Measurements from ENCODE around the gene ZFP30. TPM values are rescaled to one million over a fixed set of nuclear protein-coding genes. Genes with fewer than 3 reads are reported as not detected.
"Not testable (repeated sequence)": the region's sequence is repeated elsewhere in the genome, so short reads cannot be mapped to it uniquely, and the experiment has no call there.

The ZFP30 gene
- total RNA-seq, 2 donors from 2014 or later, result 5.7 to 6.8 TPM

DNA sequence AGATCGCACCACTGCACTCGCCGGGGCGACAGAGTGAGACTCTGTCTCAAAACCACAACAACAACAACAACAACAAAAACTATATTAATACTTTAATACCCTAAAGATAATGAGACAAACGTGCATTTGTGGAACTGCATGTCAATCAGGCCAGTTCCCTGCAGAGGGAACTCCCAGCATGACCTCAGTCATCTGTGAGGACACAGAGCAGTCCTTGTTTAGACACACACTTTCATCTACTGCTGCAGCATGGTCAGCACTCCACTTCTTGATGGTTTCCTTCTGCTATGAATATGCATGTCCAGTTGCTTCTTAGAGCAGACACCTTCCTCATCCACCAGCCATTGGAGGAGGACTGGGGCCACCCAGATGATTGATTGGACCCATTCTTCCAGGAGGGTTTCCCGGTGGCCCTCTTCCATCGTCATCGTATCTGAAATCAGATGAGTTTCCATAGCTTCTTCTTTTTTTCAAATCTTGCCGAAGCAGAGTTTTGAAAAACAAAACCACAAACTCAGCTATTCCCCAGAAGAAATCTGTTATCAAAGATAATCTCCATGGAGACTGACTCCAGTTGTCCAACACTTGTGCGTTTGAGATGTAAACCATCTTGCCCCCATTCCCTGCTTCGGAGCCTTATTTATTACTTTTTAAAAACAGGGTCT, 37.8 kb upstream of the ZFP30 start:
- no peak overlapping the region for H3K27ac ChIP-seq
- no peaks in the 10 kb centered on the region for H3K4me1 ChIP-seq (replicated peaks)
- WGBS, result 64% methylated on average over 11 of the region's 11 CpGs
- TF ChIP-seq POLR2AphosphoS5 (IDR thresholded peaks at IDR 0.05) (no peak), POLR2A (IDR thresholded peaks at IDR 0.05) (no peak)
- TF ChIP-seq, protein P1, sequence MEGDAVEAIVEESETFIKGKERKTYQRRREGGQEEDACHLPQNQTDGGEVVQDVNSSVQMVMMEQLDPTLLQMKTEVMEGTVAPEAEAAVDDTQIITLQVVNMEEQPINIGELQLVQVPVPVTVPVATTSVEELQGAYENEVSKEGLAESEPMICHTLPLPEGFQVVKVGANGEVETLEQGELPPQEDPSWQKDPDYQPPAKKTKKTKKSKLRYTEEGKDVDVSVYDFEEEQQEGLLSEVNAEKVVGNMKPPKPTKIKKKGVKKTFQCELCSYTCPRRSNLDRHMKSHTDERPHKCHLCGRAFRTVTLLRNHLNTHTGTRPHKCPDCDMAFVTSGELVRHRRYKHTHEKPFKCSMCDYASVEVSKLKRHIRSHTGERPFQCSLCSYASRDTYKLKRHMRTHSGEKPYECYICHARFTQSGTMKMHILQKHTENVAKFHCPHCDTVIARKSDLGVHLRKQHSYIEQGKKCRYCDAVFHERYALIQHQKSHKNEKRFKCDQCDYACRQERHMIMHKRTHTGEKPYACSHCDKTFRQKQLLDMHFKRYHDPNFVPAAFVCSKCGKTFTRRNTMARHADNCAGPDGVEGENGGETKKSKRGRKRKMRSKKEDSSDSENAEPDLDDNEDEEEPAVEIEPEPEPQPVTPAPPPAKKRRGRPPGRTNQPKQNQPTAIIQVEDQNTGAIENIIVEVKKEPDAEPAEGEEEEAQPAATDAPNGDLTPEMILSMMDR (IDR thresholded peaks at IDR 0.05), result no peak
- intact Hi-C loops (cut with DNase I), result loop anchor here (5.0 kb wide), 1 partner anchor 36 kb away; the partner anchor contains the start of gene ZFP30
- no peak overlapping the region for H3K4me3 ChIP-seq
- no peaks in the 10 kb centered on the region for H3K36me3 ChIP-seq
- no peak for DNase-seq (ENCODE audit: low spot score)
- H3K9me3 ChIP-seq, result no peaks in the 10 kb centered on the region
- H3K27me3 ChIP-seq (replicated peaks; ENCODE audit: insufficient read depth), result no peaks in the 10 kb centered on the region

GRCh38 chr19:37691881-37692504, 36.7 kb upstream of the ZFP30 start:
- Histone ChIP-seq H3K27me3 (replicated peaks; ENCODE audit: insufficient read depth) (no peaks in the 10 kb centered on the region), H3K9me3 (no peaks in the 10 kb centered on the region), H3K27ac (peak overlapping the region; percentile 52 to 69), H3K4me1 (replicated peaks) (no peaks in the 10 kb centered on the region), H3K36me3 (no peaks in the 10 kb centered on the region), H3K4me3 (peak overlapping the region; percentile 49 to 59)
- DNase-seq (ENCODE audit: low spot score), result peak; percentile 69
- TF ChIP-seq POLR2AphosphoS5 (IDR thresholded peaks at IDR 0.05) (peak; percentile 88), POLR2A (IDR thresholded peaks at IDR 0.05) (no peak)
- WGBS, result 1% methylated on average over 48 of the region's 48 CpGs
- intact Hi-C loops (cut with DNase I), result loop anchor here (5.0 kb wide), 1 partner anchor 35 kb away; the partner anchor contains the start of gene ZFP30

- Histone ChIP-seq H3K4me3 (no peak overlapping the region), H3K27me3 (replicated peaks; ENCODE audit: insufficient read depth) (no peaks in the 10 kb centered on the region), H3K36me3 (no peaks in the 10 kb centered on the region), H3K27ac (no peak overlapping the region), H3K9me3 (no peaks in the 10 kb centered on the region), H3K4me1 (replicated peaks) (no peaks in the 10 kb centered on the region)
- DNase-seq (ENCODE audit: low spot score), result no peak
- intact Hi-C loops (cut with DNase I), result no loop called here
- WGBS, result 91% methylated on average over 3 of the region's 3 CpGs
- TF ChIP-seq, protein P1 (IDR thresholded peaks at IDR 0.05), result no peak
- TF ChIP-seq POLR2AphosphoS5 (IDR thresholded peaks at IDR 0.05) (no peak), POLR2A (IDR thresholded peaks at IDR 0.05) (no peak)
Measured at GRCh38 chr19:37683520-37683919, 28.3 kb upstream of the ZFP30 start.

GRCh38 chr19:37669450-37669914, 14.2 kb upstream of the ZFP30 start:
- TF ChIP-seq POLR2A (IDR thresholded peaks at IDR 0.05) (no peak), POLR2AphosphoS5 (IDR thresholded peaks at IDR 0.05) (no peak)
- H3K4me3 ChIP-seq, result no peak overlapping the region
- no peaks in the 10 kb centered on the region for H3K9me3 ChIP-seq
- no peaks in the 10 kb centered on the region for H3K27me3 ChIP-seq (replicated peaks; ENCODE audit: insufficient read depth)
- DNase-seq (ENCODE audit: low spot score), result no peak
- no peak overlapping the region for H3K27ac ChIP-seq
- H3K36me3 ChIP-seq, result no peaks in the 10 kb centered on the region
- H3K4me1 ChIP-seq (replicated peaks), result no peaks in the 10 kb centered on the region
- intact Hi-C loops (cut with DNase I), result no loop called here
- 85% methylated on average over 6 of the region's 6 CpGs for WGBS

DNA sequence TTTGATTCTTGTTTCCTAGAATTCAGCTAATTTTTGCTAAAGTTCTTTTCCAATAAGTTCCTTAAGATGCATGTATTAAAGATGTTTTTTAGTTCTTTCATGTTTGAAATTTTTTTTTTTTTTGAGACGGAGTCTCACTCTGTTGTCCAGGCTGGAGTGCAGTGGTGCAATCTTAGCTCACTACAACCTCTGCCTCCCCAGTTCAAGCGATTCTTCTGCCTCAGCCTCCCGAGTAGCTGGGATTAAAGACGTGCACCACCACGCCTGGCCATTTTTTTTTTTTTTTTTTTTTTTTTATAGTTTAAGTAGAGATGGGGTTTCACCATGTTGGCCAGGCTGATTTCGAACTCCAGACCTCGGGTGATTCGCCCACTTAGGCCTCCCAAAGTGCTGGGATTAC, 1.9 kb upstream of the ZFP30 start:
- not testable (repeated sequence) for H3K36me3 ChIP-seq; H3K27me3 ChIP-seq (replicated peaks; ENCODE audit: insufficient read depth); H3K4me1 ChIP-seq (replicated peaks); DNase-seq (ENCODE audit: low spot score); H3K9me3 ChIP-seq; H3K4me3 ChIP-seq; H3K27ac ChIP-seq
- intact Hi-C loops (cut with DNase I), result loop anchor here (5.0 to 10.0 kb wide), 2 partner anchors 35 to 282 kb away; partner anchors contain the start of gene ZNF527
- WGBS, result 94% methylated on average over 8 of the region's 8 CpGs

DNA sequence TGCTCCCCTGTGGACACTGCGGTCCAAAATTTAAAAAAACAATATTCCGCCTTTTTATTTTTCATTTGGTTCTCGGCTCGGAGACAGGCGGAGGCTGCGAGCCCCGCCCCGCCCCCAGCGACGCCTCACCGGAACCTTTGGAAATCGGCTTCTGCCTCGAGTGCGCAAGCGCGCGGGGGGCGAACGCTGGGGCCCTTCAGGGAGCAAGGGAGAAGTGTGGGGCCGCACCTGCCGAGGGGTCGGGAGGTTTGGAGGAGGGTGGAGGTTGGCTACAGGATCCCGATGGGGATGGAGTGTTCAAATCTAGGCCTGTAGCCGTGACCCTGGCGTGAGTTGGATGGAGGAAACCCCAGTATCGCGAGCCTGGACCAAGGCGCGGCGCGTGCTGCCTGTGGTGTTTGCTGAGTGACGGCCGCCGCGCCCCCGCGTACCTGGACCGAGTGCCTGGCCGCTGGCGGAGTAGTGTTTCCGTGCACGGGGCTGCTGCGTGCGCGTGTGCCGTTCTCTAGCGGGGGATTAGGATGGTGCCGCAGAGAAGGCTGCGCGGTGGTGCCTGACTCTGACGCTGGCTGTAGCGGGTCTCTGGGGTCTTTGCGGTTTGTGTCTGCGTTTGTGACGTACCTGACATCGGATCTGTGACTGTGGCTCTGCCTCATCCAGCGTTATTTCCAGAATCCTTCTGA, 565 bp upstream of the ZFP30 start:
- H3K4me3 ChIP-seq, result peak overlapping the region; percentile 71 to 80
- no peaks in the 10 kb centered on the region for H3K4me1 ChIP-seq (replicated peaks)
- H3K27me3 ChIP-seq (replicated peaks; ENCODE audit: insufficient read depth), result no peaks in the 10 kb centered on the region
- no peaks in the 10 kb centered on the region for H3K9me3 ChIP-seq
- WGBS, result under 1% methylated on average over 57 of the region's 57 CpGs
- TF ChIP-seq, protein P1 (IDR thresholded peaks at IDR 0.05), result peak in 1 of 4 experiments; percentile 5
- TF ChIP-seq POLR2A (IDR thresholded peaks at IDR 0.05) (peak; percentile 12), POLR2AphosphoS5 (IDR thresholded peaks at IDR 0.05) (peak; percentile 45)
- peak; percentile 84 for DNase-seq (ENCODE audit: low spot score)
- intact Hi-C loops (cut with DNase I), result loop anchor here (5.0 to 10.0 kb wide), 2 partner anchors 36 to 281 kb away; partner anchors contain the start of gene ZNF527
- H3K36me3 ChIP-seq, result no peaks in the 10 kb centered on the region
- peak overlapping the region; percentile 95 to 98 for H3K27ac ChIP-seq
